SIG-M5 treated with dmso at 0.1 percent for 504 hours (cell line): ENCODE measurements around the gene CFAP97.
"Not testable (repeated sequence)": the region's sequence is repeated elsewhere in the genome, so short reads cannot be mapped to it uniquely, and the experiment has no call there.

Experiments
- DNase-seq: peaks from one replicate; lab custom pipeline; 2025; ENCODE audit not compliant: unreplicated experiment; lab: John Stamatoyannopoulos, UW

The CFAP97 gene

GRCh38 chr4:185201977-185202962 lies 1.5 kb downstream of the CFAP97 start:
- no peak for DNase-seq

- not testable (repeated sequence) for DNase-seq
These were observed 5.6 kb downstream of the CFAP97 start for GRCh38 chr4:185198189-185198588.

- DNase-seq = no peak
These were observed 7.4 kb downstream of the CFAP97 start for GRCh38 chr4:185196437-185196836.

GRCh38 chr4:185194924-185195888 lies 8.6 kb downstream of the CFAP97 start:
- no peak for DNase-seq

GRCh38 chr4:185192059-185192458 lies 11.7 kb downstream of the CFAP97 start:
- no peak for DNase-seq

- DNase-seq = no peak
These were observed 13.4 kb downstream of the CFAP97 start for GRCh38 chr4:185190306-185190856.

GRCh38 chr4:185189606-185190305 lies 14.0 kb downstream of the CFAP97 start:
- DNase-seq = no peak

- no peak for DNase-seq
These were observed 17.0 kb downstream of the CFAP97 start for GRCh38 chr4:185186769-185187168.

GRCh38 chr4:185183622-185184281 lies 20.0 kb downstream of the CFAP97 start:
- peak; percentile 75 for DNase-seq

GRCh38 chr4:185182239-185182638 lies 21.6 kb downstream of the CFAP97 start:
- DNase-seq = no peak

- DNase-seq = no peak
These were observed 24.3 kb downstream of the CFAP97 start for GRCh38 chr4:185179488-185179887.

GRCh38 chr4:185171373-185172071 lies 32.3 kb downstream of the CFAP97 start:
- no peak for DNase-seq

GRCh38 chr4:185167234-185167633 lies 36.6 kb downstream of the CFAP97 start:
- no peak for DNase-seq

GRCh38 chr4:185165605-185166063 lies 38.2 kb downstream of the CFAP97 start:
- DNase-seq = peak; percentile 56

- peak; percentile 18 for DNase-seq
These were observed 52.5 kb downstream of the CFAP97 start for GRCh38 chr4:185151296-185151695.

GRCh38 chr4:185149392-185149791 lies 54.4 kb downstream of the CFAP97 start:
- DNase-seq = no peak

GRCh38 chr4:185145572-185145971 lies 58.2 kb downstream of the CFAP97 start:
- no peak for DNase-seq

- no peak for DNase-seq
These were observed 59.1 kb downstream of the CFAP97 start for GRCh38 chr4:185144601-185145240.

GRCh38 chr4:185143601-185143969 lies 60.2 kb downstream of the CFAP97 start:
- no peak for DNase-seq
